Left hindlimb (tissue), 1 donor: ENCODE measurements around the gene GPX4.

Source experiments
- DNase-seq: peaks from one replicate; pipeline ENCODE4 v3.0.0-alpha.2; 2018

Gene GPX4

GRCh38 chr19:1085676-1086442 is 17.9 kb upstream of the GPX4 start:
- no peak for DNase-seq

- no peak for DNase-seq
Measured at GRCh38 chr19:1086613-1087012, 17.2 kb upstream of the GPX4 start.

GRCh38 chr19:1087813-1088415 is 15.9 kb upstream of the GPX4 start:
- no peak for DNase-seq

GRCh38 chr19:1088416-1089010 is 15.3 kb upstream of the GPX4 start:
- no peak for DNase-seq

GRCh38 chr19:1089126-1089771 is 14.5 kb upstream of the GPX4 start:
- DNase-seq: no peak

- no peak for DNase-seq
Measured at GRCh38 chr19:1089891-1090290, 13.9 kb upstream of the GPX4 start.

- no peak for DNase-seq
Measured at GRCh38 chr19:1090731-1091543, 12.9 kb upstream of the GPX4 start.

- DNase-seq: no peak
Measured at GRCh38 chr19:1091544-1092175, 12.1 kb upstream of the GPX4 start.

GRCh38 chr19:1093330-1093729 is 10.5 kb upstream of the GPX4 start:
- DNase-seq: no peak

GRCh38 chr19:1093811-1094553 is 9.8 kb upstream of the GPX4 start:
- no peak for DNase-seq

- no peak for DNase-seq
Measured at GRCh38 chr19:1094655-1094977, 9.2 kb upstream of the GPX4 start.

GRCh38 chr19:1094978-1095701 is 8.7 kb upstream of the GPX4 start, which contains the start of gene POLR2E:
Gene POLR2E (minus strand): TSS chr19:1095375. CDS start chr19:1095315, 60 bp downstream.
- DNase-seq: peak; percentile 97

- no peak for DNase-seq
Measured at GRCh38 chr19:1097810-1098176, 6.0 kb upstream of the GPX4 start.

- DNase-seq: no peak
Measured at GRCh38 chr19:1098177-1099051, 5.4 kb upstream of the GPX4 start.

- no peak for DNase-seq
Measured at GRCh38 chr19:1101337-1101698, 2.5 kb upstream of the GPX4 start.

GRCh38 chr19:1102407-1103131 is 1.2 kb upstream of the GPX4 start:
- DNase-seq: no peak

GRCh38 chr19:1103132-1103707 is 574 bp upstream of the GPX4 start:
- DNase-seq: no peak

GRCh38 chr19:1104311-1105007 is 665 bp downstream of the GPX4 start:
- peak; percentile 76 for DNase-seq
